HG03378 (cell line): Measurements from ENCODE around the gene ARMC9.

Experiments
- ATAC-seq: cut with Tn5 transposase; IDR thresholded peaks from one replicate; pipeline ENCODE4 v1.9.1; 2021; ENCODE audit warnings: mild to moderate bottlenecking, moderate library complexity; ENCODE audit not compliant: unreplicated experiment

Gene ARMC9

DNA sequence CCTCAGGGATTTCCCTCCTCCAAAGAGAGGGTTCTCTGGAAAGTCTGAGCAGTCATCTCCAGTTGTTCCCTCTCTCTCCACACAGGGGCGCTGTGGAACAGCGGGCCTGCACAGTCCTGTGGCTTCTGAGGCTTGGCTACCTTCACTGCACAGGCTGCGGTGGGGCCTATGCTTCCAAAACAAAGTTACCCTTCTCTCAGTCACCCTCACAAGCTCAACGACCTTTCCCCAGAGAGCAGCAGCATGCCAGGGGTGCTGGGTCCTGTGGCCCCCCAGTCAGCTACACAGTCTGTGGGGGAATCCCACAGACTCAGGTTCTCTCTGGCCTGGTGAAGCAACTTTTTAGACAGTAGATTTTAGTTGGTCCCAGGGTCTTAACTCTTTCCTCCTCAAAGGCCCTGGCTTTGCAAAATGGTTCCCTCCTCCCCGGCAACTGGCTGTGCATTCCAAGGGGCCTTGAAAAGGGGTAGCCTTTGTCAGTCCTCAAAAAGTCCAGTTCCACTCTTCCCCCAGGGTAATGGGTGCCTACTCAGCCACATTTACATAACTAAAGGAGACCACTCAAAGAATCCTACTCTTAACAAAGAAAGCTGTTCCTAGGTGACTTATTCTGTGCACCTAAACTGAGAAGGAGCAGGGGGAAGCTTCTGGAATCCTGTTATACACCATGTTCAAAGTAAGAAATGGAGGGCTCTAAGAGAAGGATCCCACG lies 212.0 kb downstream of the ARMC9 start:
- no peak for ATAC-seq

DNA sequence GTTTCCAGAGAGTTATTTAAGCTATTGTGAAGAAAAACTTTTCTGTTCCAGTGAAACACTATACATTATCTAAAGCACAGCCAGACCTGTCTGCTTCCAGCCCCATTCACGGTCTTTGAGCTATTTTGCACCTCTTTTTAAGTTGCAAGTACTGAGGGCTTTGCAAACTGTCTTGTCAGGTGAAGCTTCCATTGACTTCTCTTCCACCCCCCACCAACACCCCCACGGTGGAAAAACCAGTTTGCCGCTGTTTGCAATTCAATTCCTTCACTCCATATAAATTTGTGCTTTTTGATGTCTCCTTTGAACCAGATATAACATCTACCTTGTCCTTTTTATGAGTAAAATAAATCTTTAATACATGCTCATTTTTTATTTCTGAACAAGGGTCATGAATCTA lies 212.8 kb downstream of the ARMC9 start:
- no peak for ATAC-seq

DNA sequence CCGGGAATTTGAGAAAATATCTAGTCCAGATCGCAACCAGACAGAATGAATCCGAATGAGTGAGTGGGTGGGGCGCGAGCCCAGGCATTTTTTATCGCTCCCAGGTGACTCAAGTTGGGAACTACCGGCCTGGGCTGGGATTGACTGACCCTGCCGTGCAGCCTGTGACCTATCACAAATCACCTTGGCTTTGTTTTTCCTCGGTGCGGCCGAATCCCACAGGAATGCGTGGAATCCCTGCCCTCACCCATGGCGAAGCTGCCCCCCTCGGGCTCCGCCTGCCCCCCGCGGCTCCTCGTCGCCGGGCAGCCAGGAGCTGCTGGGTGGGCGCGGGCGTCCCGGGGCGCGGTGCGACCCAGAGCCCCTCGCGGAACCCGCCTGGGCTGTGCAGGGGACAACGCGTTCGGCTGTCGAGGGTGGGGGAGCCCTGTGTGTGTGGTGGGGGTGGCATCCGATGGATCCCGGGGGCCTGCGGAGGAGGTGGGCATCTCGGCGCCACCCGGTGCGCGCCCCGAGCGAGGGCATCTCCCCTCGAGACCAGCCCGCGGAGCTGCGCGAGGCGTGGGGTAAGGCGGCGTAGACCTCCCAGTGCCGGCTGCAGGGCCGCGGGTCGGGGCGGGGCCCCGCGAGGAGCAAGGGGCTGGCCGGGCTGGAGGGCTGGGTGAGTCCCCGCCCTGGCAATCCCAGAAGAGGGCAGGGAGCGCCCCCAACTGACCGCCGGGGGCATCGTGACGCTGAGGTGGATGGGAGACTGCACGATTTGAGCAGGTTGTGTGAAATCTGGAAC lies 213.6 kb downstream of the ARMC9 start:
- ATAC-seq: peak; percentile 88

GRCh38 chr2:231412618-231412963 lies 214.2 kb downstream of the ARMC9 start:
- peak; percentile 8 for ATAC-seq

- no peak for ATAC-seq
Observed at GRCh38 chr2:231413456-231413855, 215.0 kb downstream of the ARMC9 start.

DNA sequence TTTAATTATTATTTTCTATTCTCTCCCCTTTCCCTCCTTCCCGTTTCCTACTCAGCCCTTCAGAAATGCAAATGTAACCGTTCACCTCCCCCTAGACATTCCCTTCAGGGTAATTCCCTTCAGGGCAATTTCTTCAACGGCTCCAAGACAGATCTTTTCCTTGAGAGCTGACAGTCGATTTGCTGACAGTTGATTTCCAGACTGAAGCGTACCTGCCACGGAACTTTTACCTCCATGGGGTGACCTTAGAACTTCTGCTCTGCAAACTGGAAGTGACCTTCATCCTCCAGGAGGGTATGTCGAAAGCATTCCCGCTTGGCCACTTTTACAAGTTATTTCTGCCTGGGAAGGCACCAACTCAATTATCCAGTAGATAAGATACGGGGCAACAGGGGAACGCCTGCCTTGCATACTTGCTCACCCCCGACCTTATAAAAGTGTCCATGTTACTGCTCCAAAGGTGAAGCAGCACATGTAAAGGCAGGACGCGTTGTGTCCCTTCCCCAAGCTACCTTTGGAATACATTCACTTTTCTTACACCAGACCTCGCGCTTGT lies 215.6 kb downstream of the ARMC9 start:
- no peak for ATAC-seq

DNA sequence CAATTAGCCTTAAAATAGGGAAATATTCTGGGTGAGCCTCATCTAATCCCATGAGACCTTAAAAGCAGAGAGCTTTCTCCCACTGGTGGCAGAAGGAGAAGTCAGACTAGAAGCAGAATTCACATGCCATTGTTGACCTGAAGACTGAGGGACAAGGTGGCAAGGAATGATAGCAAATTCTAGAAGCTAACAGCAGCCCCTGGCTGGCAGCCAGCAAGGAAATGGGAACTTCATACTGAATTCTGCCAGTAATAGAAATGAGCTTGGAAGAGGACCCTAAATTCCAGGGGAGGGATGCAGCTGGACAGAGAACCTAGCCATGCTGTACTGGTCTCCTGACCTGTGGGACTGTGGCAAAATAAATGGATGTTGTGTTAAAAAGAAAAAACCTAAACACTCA lies 216.6 kb downstream of the ARMC9 start:
- no peak for ATAC-seq

DNA sequence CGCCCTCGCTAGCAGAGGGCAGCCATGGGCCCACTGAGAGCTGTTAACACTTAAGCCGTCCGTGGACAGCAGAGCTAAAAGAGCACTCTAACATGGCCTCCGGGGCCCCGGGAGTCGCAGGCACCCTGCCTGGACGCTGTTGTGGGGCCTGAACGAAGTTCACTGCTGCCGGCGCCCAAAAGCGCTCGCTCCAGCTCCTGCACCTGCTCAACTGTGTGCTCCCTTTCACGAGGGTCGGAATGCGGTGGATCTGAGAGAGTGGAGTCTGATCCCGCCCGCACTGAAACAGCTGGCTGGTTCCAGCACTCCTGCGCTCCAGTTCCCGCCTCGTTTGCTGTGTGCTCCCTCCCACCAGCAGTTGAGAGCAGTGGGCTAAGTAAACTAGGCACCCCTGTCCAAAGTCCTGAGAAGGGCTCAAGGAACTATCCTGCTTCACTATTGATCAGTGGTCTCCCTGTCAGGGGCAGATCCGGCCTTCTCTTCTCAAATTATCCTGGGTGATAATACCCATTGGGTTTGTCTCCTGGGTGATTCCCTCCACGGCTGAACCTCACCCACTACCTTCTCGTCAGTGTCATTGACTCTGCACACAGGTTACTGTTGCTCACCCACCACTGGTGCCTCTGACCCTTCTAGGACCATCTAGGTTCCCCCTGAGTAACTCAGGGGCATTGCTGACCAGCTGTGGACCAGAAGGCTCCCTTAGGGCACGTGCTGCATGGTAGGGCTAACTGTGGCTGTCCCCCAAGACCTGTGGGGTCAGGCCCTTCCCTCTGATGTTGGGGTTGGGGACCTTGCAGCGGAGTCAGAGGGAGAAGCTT lies 220.6 kb downstream of the ARMC9 start:
- no peak for ATAC-seq

GRCh38 chr2:231421051-231421580 lies 222.7 kb downstream of the ARMC9 start:
- no peak for ATAC-seq

- no peak for ATAC-seq
Observed at GRCh38 chr2:231422056-231422455, 223.6 kb downstream of the ARMC9 start.

GRCh38 chr2:231423176-231423575 lies 224.7 kb downstream of the ARMC9 start:
- ATAC-seq: no peak
